Epithelial cell of proximal tubule (primary cell): ENCODE data around the gene NODAL. TPM values are rescaled to one million over a fixed set of nuclear protein-coding genes. Genes with fewer than 3 reads are reported as not detected.

ENCODE experiments used
- DNase-seq: peaks from one replicate; pipeline ENCODE4 v3.0.0-alpha.2; 2011; ENCODE audit warnings: low read depth
- H3K4me3 ChIP-seq: 2 replicates; pipeline ENCODE4 v1.5.1; 2011; ENCODE audit warnings: low read depth, mild to moderate bottlenecking, low read length
- CTCF ChIP-seq: conservative IDR thresholded peaks from 2 replicates; pipeline ENCODE4 v1.5.1; 2012; ENCODE audit warnings: low read depth, mild to moderate bottlenecking, low read length
- total RNA-seq: library from RNA; depleted of rRNA; stranded (reverse); fragments of >200 nt; gene quantifications from 2 replicates; pipeline ENCODE4 v1.2.3, GENCODE V29; 2015

NODAL gene
- total RNA-seq, 1 donor from 2014 or later: not detected

- H3K4me3 ChIP-seq: no peak overlapping the region
- DNase-seq: no peak
These were observed 38.9 kb upstream of the NODAL start for GRCh38 chr10:70480239-70480861.

GRCh38 chr10:70479626-70480238 is 38.3 kb upstream of the NODAL start:
- TF ChIP-seq CTCF: no peak
- no peak overlapping the region for H3K4me3 ChIP-seq
- DNase-seq: peak; percentile 16

More at GRCh38 chr10:70480239-70480861, 38.9 kb upstream of the NODAL start:
- TF ChIP-seq CTCF: no peak

GRCh38 chr10:70479165-70479581 is 37.7 kb upstream of the NODAL start:
- no peak for TF ChIP-seq CTCF
- H3K4me3 ChIP-seq: peak overlapping the region; percentile 49
- DNase-seq: no peak

GRCh38 chr10:70478191-70479164 is 37.0 kb upstream of the NODAL start, which contains the start of gene PALD1:
Gene PALD1 (plus strand): TSS chr10:70478767. CDS start chr10:70525952, 47,185 bp downstream.
- peak within 1 kb of the TSS; percentile 49 for H3K4me3 ChIP-seq
- DNase-seq: no peak
- no peak for TF ChIP-seq CTCF

- DNase-seq: no peak
- TF ChIP-seq CTCF: no peak
- peak overlapping the region; percentile 49 for H3K4me3 ChIP-seq
These were observed 36.2 kb upstream of the NODAL start for GRCh38 chr10:70477661-70478162.

GRCh38 chr10:70476249-70477035 is 35.0 kb upstream of the NODAL start:
- H3K4me3 ChIP-seq: no peak overlapping the region
- DNase-seq: no peak

More at GRCh38 chr10:70476249-70477035, 35.0 kb upstream of the NODAL start:
- TF ChIP-seq CTCF: no peak
